NCI-H2171 (cell line): ENCODE measurements around the gene TMEM163.
"Not testable (repeated sequence)": the region's sequence is repeated elsewhere in the genome, so short reads cannot be mapped to it uniquely, and the experiment has no call there.

Experiments
- DNase-seq: peaks from one replicate; lab custom pipeline; 2025; lab: John Stamatoyannopoulos, UW

Gene TMEM163

DNA sequence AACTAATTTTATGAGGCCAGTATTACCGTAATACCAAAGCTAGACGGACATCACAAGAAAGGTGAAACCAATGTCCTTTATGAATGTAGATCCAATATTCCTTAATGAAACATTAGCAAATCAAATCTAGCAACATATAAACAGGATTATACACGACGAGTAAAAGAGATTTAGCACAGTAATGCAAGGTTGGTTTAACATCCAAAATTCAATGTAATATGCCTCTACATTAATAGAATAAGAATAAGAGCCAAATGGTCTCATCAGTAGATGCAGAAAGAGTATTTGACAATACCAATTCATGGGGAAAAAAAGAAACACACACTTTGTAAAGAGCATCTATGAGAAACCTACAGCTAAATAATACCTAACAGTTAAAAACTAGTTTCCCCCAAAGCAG is 99.5 kb downstream of the TMEM163 start:
- no peak for DNase-seq

DNA sequence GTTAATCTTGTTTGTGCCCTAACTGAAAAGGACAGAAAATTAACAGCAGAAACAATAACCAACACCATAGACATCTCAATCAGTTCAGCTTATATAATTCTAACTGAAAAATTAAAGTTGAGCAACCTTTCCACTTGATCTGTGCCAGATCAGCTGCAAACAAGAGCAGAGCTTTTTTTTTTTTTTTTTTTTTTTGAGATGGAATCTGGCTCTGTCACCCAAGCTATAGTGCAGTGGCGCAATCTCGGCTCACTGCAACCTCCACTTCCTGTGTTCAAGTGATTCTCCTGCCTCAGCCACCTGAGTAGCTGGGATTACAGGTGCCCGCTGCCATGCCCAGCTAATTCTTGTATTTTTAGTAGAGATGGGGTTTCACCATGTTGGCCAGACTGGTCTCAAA is 103.3 kb downstream of the TMEM163 start:
- DNase-seq, result not testable (repeated sequence)

- DNase-seq, result no peak
These were observed 107.5 kb downstream of the TMEM163 start for GRCh38 chr2:134611316-134611715.

DNA sequence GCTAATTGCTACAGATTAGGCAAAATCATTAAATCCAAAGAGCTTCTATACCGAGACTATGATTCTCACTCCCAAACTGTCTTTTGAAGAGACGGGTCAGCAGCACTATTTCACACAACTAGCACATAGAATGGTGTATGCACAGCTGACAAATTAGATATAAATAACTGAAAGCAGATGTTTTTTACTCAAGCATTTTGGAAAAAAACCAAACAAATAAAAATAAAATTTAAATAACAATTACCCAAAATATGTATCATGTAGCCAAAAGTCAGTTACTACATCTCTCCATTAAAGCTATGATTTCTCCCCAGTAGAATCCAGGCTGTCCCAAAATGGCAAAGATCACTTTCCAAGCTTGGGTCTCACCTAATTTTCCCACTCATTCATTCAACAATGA is 107.9 kb downstream of the TMEM163 start:
- DNase-seq, result no peak

GRCh38 chr2:134609924-134610513 is 108.8 kb downstream of the TMEM163 start:
- no peak for DNase-seq

- DNase-seq, result no peak
These were observed 114.8 kb downstream of the TMEM163 start for GRCh38 chr2:134603966-134604365.

GRCh38 chr2:134602666-134603065 is 116.1 kb downstream of the TMEM163 start:
- DNase-seq, result no peak

DNA sequence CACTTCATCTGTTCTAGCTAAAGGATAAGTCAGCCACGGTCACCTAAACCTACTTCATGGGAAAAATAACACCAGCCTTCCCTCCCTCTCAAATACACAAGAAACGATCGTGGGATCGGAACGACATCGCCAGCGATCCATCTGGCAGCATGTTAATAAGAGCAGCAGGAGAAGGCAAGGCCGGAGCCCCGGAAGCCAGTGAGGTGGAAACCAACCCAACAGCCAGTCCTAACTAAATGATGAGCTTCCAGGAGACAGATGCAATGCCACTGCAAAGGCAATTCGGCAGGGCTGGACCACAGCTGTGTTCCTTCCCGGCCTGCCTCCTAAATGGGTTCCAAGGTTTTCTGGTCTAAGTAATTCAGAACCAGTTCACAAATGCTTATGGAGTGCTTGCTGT is 117.5 kb downstream of the TMEM163 start:
- DNase-seq, result peak; percentile 79

DNA sequence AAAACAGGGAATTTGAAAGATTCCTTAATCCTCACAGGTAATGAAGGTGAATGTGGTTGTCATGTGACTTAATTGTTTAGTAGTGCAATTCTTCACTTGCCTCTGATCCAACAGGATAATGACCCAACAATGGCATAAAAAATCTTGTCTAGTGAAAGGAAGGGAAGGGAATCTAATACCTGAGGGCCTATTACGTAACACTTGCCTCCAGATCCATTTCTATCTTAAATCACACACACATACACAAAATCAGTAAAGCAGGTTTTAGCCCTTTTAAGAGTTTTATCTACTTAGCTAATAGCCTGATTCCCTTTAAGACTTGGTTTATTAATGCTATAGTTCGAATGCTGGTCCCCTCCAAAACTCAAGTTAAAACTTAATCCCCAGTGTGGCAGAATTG is 118.6 kb downstream of the TMEM163 start:
- DNase-seq, result no peak

DNA sequence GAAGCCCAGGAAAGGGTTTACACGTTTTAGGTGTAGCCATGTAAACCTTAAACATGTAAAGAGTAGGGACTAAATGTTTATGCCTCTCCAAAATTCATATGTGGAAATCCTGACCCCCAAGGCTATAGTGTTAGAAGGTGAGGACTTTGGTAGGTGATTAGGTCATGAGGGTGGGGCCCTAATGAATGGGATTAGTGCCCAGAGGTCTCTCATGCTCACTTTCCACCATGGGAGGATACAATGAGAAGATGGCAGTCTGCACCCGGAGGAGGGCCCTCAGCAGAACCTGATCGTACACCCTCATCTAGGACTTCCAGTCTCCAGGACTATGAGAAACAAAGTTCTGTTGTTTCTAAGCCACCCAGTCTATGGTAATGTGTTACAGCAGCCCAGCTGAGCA is 119.6 kb downstream of the TMEM163 start:
- no peak for DNase-seq

GRCh38 chr2:134594399-134594798 is 124.4 kb downstream of the TMEM163 start:
- peak; percentile 89 for DNase-seq

DNA sequence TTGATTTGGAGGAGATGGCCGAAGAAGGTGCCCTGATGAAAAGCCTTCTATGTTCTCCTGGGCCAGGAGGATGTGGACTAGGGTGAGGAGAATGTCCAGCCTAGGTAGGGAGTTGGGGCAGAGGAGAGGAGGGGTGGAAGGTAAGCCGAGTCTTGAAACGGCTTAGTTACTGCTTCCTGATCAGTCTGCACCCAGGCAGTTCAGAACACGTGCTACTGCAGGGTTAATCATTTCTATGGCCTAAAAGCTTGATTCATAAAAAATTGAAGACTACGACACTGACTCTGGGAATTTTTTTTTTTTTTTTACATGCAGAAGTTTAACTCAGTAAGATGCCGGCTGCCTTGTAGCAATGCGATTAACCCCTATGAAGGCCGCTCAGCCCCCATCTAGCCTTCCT is 125.3 kb downstream of the TMEM163 start:
- DNase-seq, result no peak

- no peak for DNase-seq
These were observed 126.4 kb downstream of the TMEM163 start for GRCh38 chr2:134592377-134592776.

- DNase-seq, result no peak
These were observed 127.3 kb downstream of the TMEM163 start for GRCh38 chr2:134591526-134591925.

- DNase-seq, result peak; percentile 16
These were observed 128.1 kb downstream of the TMEM163 start for GRCh38 chr2:134590679-134591078.

GRCh38 chr2:134589171-134590083 is 129.4 kb downstream of the TMEM163 start:
- not testable (repeated sequence) for DNase-seq

- DNase-seq, result no peak
These were observed 130.2 kb downstream of the TMEM163 start for GRCh38 chr2:134588556-134588955.

DNA sequence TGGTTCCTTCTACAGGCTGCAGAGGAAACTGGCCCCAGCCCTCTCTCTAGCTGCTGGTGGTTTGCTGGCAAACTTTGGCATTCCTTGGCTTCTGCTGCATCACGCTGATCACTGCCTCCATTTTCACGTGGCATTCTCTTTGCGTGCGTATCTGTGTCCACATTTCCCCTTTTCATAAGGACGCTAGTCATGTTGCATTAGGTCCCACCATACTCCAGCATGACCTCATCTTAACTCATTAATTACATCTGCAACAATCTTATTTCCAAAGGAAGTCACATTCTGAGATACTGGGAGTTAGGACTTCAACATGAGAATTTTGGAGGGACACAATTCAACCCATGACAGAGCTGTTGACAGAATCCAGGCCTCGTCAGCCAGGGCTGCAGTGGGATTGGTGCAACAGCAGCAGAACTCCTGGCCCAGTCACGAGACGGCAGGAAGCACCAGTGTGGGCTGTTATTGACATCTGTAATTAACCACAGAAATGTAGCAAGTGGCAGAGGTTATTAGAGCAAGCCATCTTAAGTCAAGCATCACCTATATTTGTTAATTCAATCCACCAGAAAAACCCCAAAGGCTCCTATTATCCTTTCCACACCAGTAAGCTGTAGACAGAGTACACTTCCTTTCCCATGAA is 132.4 kb downstream of the TMEM163 start:
- DNase-seq, result no peak

- no peak for DNase-seq
These were observed 134.7 kb downstream of the TMEM163 start for GRCh38 chr2:134583997-134584520.

GRCh38 chr2:134583462-134583861 is 135.3 kb downstream of the TMEM163 start:
- DNase-seq, result no peak

DNA sequence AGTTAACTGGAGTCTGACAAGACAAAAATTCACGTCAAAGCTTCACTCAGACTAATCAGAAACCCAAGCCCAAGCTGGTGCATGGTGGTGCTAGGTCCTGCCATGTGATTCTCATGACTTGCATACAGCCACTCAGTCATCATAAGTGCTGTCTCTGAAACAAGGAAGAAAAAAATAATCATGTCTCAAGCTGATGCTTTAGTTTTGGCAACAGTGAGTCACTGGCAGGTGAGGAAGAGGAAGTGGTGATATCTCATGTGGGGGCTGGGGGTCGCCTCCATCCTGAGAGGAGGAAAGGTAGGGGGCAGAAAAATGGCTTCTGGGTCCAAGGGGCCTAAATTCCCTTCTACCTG is 136.3 kb downstream of the TMEM163 start:
- DNase-seq, result no peak

GRCh38 chr2:134581877-134582546 is 136.8 kb downstream of the TMEM163 start:
- no peak for DNase-seq
